Measurements from ENCODE around the gene SECISBP2L.

- TF ChIP-seq EP300 (IDR thresholded peaks at IDR 0.05; ENCODE audit: borderline replicate concordance) (no peak), REST (IDR thresholded peaks at IDR 0.05; ENCODE audit: low read depth) (no peak), RAD21 (IDR thresholded peaks at IDR 0.05; ENCODE audit: low read depth) (no peak), MAX (IDR thresholded peaks at IDR 0.05) (no peak)
These were observed 1.3 kb downstream of the SECISBP2L start for GRCh38 chr15:49044766-49045606.
